ENCODE measurements around the gene ASIC4. TPM values are rescaled to one million over a fixed set of nuclear protein-coding genes. Genes with fewer than 3 reads are reported as not detected.
A peak's percentile ranks its signal among the peaks of the same experiment; 100 is the strongest.

Gene ASIC4
- total and polyA plus RNA-seq, 9 of the 15 experiments (the other 6 are each of a cell fraction or from before 2014, with no cell fraction given), result 0.07 to 19.2 (median 4.8) TPM

GRCh38 chr2:219498280-219499057, 15.8 kb upstream of the ASIC4 start, which contains the start of gene GMPPA (continued):
- no peak for TF ChIP-seq ZNF253 (CRISPR knock-in tag; conservative IDR thresholded peaks at IDR 0.05)
- TF ChIP-seq MED1 (CRISPR knock-in tag; IDR thresholded peaks at IDR 0.05; ENCODE audit: borderline replicate concordance), result no peak
- TF ChIP-seq BHLHE40 (IDR thresholded peaks at IDR 0.05; ENCODE audit: low read length), result peak; percentile 74
- no peak for TF ChIP-seq MTF1 (CRISPR knock-in tag; IDR thresholded peaks at IDR 0.05; ENCODE audit: borderline replicate concordance)
- no peak; the same call in 1 of the 2 replicates for TF ChIP-seq GABPB1 (CRISPR knock-in tag; IDR thresholded peaks at IDR 0.05)
- no peak; the same call in none of the 2 replicates for TF ChIP-seq CXXC5 (CRISPR knock-in tag; IDR thresholded peaks at IDR 0.05)
- no peak; the same call in 1 of the 2 replicates for TF ChIP-seq BCOR (IDR thresholded peaks at IDR 0.05)
- TF ChIP-seq MTA2 (IDR thresholded peaks at IDR 0.05; ENCODE audit: low read depth), result no peak
- no peak; a peak in 1 of 4 replicates for TF ChIP-seq KDM4B (IDR thresholded peaks at IDR 0.05; ENCODE audit: borderline replicate concordance in 2 of 2, low read depth in 1 of 2)
- no peak for TF ChIP-seq FOXJ3 (CRISPR knock-in tag; IDR thresholded peaks at IDR 0.05)
- TF ChIP-seq HDAC2 (IDR thresholded peaks at IDR 0.05), result no peak
- no peak for TF ChIP-seq ZNF695 (CRISPR knock-in tag; IDR thresholded peaks at IDR 0.05)
- TF ChIP-seq NFIX (CRISPR knock-in tag; IDR thresholded peaks at IDR 0.05; ENCODE audit: low read depth), result no peak
- TF ChIP-seq SLC30A9 (CRISPR knock-in tag; IDR thresholded peaks at IDR 0.05), result no peak
- TF ChIP-seq, protein P1, sequence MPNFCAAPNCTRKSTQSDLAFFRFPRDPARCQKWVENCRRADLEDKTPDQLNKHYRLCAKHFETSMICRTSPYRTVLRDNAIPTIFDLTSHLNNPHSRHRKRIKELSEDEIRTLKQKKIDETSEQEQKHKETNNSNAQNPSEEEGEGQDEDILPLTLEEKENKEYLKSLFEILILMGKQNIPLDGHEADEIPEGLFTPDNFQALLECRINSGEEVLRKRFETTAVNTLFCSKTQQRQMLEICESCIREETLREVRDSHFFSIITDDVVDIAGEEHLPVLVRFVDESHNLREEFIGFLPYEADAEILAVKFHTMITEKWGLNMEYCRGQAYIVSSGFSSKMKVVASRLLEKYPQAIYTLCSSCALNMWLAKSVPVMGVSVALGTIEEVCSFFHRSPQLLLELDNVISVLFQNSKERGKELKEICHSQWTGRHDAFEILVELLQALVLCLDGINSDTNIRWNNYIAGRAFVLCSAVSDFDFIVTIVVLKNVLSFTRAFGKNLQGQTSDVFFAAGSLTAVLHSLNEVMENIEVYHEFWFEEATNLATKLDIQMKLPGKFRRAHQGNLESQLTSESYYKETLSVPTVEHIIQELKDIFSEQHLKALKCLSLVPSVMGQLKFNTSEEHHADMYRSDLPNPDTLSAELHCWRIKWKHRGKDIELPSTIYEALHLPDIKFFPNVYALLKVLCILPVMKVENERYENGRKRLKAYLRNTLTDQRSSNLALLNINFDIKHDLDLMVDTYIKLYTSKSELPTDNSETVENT (CRISPR knock-in tag; IDR thresholded peaks at IDR 0.05), result no peak
- 0 out of 4 replicates have a peak, but pooled peaks of 1 of the 2 experiments have one; percentile 61 for TF ChIP-seq MAZ (CRISPR knock-in tag; conservative IDR thresholded peaks at IDR 0.05 in 1 of 2, IDR thresholded peaks at IDR 0.05 in 1 of 2)
- TF ChIP-seq CBFA2T3 (IDR thresholded peaks at IDR 0.05), result 0 out of 2 replicates have a peak, but pooled peaks have one; percentile 28
- no peak; the same call in 1 of the 2 replicates for TF ChIP-seq LCOR (CRISPR knock-in tag; IDR thresholded peaks at IDR 0.05)
- peak; percentile 65 for TF ChIP-seq TBP (optimal IDR thresholded peaks at IDR 0.05; ENCODE audit: low read depth, low read length)
- TF ChIP-seq L3MBTL2 (IDR thresholded peaks at IDR 0.05), result peak; percentile 58
- TF ChIP-seq ZBED1 (IDR thresholded peaks at IDR 0.05), result no peak
- no peak for TF ChIP-seq ZNF239 (CRISPR knock-in tag; IDR thresholded peaks at IDR 0.05)
- no peak for TF ChIP-seq ZNF165 (CRISPR knock-in tag; IDR thresholded peaks at IDR 0.05; ENCODE audit: borderline replicate concordance)
- no peak for TF ChIP-seq ZBTB7A (IDR thresholded peaks at IDR 0.05; ENCODE audit: borderline replicate concordance, control insufficient read depth, low read depth, low read length)
- no peak for TF ChIP-seq NFATC3 (IDR thresholded peaks at IDR 0.05)
- TF ChIP-seq KLF10 (CRISPR knock-in tag; IDR thresholded peaks at IDR 0.05), result no peak
- TF ChIP-seq, protein P2, sequence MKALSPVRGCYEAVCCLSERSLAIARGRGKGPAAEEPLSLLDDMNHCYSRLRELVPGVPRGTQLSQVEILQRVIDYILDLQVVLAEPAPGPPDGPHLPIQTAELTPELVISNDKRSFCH (CRISPR knock-in tag; IDR thresholded peaks at IDR 0.05), result no peak
- TF ChIP-seq, protein P2 (tag; IDR thresholded peaks at IDR 0.05), result no peak; the same call in none of the 2 replicates
- no peak for TF ChIP-seq ZNF77 (CRISPR knock-in tag; IDR thresholded peaks at IDR 0.05)
- no peak for TF ChIP-seq HDAC8 (tag; IDR thresholded peaks at IDR 0.05)

Measured in K562 (cell line).